NCI-H2227 (cell line): ENCODE measurements around the gene SFRP2.

Source experiments
- DNase-seq: peaks from one replicate; lab custom pipeline; 2025; ENCODE audit not compliant: unreplicated experiment; lab: John Stamatoyannopoulos, UW

SFRP2 gene

DNA sequence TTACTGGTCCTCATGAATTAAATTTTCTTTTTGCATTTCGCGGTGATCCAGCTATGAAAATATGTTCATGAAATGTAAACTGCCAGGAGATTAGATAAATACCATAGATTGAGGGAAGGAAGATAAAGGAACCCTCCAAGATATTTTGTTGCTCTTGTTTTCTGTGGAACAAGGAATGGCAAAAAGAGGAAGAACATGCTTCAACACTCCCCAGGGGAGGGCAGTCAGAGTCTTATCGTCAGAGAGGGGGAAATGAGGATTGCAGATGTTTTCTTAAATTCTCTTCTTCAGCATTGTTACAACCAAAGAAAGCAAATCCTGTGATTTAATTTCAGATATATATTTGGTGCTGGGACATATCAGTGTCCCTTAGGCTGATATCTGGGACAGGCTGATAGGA is 9.5 kb upstream of the SFRP2 start:
- no peak for DNase-seq

DNA sequence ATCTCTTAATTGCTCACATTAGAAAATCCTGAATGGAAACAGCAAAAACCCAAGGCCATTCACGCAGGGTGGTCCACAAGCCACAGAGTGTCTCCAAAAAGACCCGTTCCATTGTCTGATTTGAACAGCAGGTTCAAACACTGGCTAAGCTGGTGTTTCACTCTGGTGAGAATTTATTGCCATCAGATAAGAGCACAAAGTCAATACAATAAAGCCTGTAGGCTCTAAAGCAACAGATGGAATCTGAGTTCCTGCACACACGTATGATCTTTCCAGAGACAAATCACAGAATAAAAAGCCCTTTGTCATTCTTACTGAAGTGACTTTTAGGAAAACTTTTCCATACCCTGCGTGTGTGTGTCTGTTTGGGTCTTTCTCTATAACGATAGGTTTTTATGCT is 5.1 kb upstream of the SFRP2 start:
- DNase-seq = no peak

DNA sequence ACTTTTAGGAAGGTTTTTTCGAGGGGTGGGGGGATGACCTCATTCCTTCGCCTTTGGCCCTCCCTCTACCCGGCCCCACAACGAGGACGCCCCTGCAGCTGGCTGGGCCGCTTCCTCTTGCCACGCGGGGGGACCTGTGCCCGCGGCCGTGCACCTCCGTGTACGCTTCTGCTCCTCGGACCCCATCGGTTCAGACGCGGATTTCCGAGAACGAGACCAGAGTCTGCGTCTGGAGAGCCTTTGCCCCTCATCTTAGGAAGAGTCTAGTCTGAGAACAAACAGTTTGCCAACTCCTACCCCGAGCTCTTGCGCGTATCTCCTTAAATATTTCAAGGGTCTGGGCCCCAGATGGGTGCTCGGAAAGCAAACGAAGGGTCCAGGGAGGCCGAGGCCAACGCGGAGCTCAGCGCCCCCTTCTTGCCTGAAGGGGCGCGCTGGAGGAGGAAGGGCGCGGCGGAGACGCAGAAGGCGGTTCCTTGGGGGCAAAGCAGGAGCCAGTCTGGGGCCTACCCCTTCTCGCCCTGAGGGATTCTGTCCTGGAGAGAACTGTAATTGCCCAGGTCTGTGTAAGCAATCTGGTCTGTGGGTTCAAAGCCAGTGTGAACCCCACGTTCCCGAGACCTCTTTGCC is 3.9 kb upstream of the SFRP2 start:
- no peak for DNase-seq

DNA sequence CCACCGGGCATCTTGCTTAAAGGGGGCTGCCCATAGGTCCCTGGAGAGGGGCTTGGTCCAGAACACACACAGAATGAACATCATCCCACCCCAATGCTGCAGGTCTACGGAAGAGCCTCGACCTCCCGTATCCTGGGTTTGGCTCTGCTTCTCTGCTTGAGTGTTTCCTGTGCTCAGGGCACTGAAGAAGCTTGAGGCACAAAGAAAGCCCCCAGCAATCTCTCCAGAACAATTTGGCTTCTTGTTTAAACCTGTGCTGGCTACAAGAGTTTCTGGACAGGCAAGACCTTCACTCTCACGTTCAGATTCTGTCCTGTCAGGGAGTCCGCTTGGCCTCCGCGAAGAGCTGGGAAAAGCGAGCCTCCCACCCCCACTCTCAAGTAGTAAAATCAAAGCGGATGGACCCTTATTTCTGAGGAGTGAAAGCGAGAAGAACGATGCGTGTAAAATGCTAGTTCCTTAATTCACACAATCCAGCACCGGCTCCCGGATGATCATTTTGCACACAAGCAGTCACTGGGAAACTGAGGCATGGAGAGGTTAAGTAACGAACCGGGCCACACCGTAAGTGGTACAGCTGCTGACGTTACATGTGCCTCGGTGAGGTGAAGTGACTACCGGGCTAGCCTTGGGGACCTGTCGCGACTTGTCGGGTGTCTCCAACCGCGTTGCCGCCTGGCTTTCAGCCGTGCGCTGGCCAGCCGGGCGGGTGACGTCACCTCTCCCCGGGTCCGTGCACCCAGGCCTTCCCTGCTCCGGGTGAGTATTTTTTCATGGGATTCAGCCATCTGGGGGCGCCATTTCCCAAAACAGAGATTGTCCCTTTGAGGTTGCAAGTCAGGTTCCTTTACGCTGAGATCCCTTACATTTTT is 3.1 kb upstream of the SFRP2 start:
- peak; percentile 5 for DNase-seq

DNA sequence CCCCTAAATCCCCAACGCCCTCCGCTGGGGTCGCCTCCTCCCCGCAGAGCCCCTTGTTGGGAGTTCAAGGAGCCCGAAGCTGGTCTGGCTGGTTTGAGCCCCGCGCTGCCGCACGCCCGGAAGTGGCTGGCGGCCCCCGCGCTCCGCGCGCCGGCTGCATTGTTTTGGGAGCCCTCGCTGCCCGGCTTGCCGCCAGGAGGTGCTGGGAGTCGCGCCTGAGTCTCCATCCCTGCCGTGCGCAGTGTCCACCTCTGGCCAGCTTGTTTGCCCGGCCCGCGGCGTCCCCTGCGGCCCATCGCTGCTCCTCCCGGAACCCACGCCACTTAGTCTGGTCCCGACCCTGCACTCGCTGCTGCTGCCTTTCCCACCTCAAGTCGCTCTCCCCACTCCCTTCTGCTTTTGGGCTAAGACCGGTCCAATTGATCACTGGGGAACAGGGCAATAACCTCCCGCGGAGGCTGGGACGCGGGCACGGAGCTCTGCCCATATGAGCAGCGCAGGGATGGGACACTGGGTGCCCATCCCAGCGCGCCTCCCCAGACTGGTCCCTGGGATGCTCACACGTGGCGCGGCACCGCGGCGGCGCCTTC is 2.2 kb upstream of the SFRP2 start:
- DNase-seq = peak; percentile 27

DNA sequence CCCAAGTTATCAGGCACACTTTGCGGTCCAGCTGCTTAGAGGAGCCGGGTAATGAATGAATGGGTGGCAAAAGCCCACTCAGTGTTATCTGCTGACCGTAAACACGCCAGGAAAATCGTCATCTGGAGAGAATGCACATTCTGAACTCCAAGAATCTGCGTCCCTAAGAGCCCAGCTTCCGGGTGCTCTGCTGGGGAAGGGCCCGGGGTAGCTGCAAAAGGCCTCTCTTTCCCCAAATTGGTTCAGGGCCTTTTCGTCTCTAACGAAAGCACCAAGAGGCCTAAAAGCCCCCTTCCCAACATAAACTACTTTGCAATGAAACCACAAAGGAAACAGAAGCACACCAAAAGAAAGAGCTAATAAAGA is 1.6 kb upstream of the SFRP2 start:
- no peak for DNase-seq

DNA sequence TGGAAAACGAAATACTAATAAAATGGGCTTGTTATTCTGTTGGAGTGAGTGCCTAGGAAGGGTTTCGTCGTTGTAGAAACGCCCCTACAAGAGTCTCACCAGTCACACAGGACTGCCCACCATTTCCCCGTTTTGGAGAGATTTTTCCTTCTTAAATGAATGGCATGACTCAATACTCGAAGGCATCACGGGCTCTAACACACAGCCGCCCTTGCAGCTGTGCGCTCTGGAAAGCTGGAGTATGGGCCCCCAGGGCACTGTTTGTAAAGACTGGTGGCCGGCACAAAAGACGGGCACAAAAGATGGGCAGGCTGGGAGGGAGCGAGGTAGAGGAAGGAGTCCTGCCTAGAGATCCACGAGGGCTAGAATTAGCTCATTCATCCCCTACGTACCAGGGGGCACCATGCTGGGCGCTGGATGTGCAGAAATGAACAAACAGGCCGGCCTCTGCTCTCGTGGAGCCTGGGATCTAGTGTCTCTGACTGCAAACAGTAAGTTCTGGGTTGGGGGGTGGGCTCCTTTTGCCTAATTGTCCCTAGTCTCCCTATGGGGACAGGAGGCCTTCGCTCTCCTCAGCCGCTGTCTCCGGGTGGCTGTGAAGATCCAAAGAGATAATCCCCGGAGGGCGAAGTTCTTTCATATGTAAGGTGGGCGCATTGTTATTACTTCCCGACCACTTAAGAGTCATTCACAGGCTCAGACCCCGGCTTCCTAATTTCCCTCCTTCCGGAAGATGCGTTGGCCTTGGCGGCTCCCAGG is 1.0 kb upstream of the SFRP2 start:
- DNase-seq = peak; percentile 16

DNA sequence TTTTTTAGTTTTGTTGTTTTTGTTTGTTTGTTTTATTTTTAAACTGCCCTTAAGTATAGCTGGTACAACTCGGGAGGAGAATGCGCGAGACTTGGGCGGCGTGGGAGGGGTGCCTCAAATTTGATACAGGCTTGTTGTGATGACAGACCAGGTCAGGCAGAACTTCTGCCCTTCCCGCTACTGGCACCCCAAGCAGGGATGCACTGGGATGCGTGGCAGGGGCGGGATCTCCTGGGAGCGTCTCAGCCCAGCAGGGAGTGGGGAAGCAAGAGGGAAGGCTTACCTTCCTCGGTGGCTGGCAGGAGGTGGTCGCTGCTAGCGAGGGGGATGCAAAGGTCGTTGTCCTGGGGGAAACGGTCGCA is 851 bp downstream of the SFRP2 start:
- no peak for DNase-seq

DNA sequence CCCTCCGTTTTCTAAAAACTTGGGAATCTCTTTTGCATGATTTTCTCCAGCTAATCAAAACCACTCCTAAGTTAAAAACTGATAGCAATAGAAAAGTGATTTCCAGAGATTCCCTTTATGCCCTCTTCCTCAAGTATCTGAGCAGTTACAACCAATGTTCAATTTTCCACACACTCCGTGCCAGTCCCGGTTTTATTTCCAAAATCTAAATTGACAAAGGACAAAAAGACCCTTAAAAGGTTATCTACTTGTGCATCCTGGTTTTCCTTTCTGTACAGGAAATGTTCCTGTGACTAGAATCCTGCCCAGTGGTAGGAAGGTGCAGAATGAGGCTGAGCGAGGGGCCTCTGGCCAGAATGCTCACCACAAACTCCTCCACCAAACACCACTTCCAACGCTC is 1.3 kb downstream of the SFRP2 start:
- no peak for DNase-seq

DNA sequence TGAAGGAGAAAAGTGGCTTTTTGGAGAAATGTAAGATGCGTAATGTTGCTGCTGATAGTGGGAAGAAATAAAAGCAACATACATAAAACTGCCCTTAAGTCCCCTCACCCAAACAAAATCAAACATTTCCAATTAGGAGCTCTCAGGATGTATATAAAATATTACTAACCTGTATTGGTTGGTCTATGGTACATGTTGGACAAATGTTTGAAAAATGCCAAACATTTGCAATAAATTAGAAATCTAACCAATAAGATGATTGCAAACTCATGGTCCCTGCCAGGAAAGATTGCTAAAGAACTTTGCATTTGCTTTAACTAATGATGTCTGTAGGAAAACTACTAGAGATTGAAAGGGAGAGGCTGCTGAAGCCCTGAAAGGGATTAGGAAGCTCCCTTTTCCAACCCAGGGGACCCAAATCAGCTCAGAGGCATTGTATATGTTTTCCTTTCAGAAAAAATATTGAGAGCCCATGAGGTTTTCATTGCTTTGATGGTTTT is 1.8 kb downstream of the SFRP2 start:
- DNase-seq = no peak

DNA sequence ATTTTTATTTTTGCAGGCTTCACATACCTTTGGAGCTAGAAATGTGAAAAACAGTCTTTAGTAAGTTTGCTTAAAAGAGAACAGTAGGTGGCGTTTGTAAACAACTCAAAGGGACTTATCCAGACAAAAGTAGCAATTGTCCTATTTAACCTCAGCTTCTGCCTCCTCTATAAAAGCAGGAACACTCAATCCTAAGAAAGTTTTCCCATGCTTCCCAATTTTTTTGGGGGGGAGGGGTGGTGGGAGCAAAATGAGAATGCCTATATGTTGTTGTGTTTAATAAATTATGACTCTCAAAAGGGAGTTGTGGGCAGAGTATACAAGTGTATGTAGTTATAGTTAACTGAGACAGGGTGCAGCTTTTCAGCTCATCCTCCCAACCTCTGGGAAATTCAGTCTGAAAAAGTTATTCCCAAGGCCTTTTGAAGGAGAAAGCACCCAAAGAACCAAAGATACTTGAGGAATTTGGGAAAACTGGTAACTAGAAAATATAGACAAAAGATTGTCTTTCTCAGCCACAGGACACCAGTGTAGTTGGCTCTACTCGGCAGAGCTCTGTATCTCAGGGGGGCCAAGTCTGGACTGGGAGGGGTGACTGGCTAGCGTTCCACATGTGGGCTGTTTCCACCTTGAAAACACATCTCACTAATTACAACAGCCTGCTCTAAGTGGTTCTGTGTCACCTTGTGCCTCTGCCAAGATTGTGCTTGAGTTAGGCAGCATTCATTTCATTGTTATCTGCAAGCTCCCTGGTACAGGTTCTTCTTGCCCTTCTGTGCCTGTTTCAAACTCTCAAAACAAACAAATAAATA is 2.8 kb downstream of the SFRP2 start:
- no peak for DNase-seq

DNA sequence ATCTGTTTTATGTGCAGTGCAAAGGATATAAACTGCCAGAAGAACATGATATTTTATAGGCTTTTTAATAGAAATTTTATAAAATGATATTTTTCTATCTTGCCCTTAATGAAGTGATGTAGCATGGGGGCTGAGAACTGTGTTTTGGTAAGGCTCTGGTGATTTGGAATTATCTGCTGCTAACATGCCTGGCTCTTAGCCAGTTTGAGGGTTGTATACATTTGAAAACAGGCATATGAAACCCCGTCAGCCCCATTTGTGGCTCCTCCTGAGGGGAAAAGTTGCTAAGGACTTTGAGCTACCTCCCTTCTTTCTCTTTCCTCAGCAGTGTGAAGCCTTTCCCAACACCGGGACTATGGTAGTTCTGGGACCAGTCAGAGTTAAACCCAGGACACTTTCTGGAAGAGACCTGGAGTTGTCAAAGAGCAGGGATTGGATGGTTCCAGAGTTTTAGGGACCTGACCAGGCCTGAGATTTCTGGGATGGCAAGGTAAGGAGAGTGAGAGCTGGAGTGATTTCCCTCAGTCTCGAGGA is 4.7 kb downstream of the SFRP2 start:
- no peak for DNase-seq

DNA sequence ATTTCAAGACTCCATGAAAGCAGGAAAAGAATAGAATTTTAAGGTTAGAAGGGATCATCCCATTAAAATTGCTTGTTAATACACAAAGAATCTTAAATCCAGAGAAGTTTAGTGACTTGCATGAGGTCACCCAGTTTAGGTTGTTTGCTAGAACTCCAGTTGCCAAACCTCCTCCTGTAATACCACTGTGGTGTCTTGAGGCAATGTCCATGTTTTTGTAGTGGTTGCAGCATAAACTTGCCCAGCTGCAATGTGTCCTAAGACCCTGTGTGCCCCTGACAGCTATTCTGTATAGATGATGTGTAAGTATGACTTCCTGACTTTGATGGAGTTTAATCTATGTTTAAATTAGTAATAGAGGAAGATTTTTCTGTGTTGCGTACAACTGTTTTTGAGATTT is 6.3 kb downstream of the SFRP2 start:
- no peak for DNase-seq

DNA sequence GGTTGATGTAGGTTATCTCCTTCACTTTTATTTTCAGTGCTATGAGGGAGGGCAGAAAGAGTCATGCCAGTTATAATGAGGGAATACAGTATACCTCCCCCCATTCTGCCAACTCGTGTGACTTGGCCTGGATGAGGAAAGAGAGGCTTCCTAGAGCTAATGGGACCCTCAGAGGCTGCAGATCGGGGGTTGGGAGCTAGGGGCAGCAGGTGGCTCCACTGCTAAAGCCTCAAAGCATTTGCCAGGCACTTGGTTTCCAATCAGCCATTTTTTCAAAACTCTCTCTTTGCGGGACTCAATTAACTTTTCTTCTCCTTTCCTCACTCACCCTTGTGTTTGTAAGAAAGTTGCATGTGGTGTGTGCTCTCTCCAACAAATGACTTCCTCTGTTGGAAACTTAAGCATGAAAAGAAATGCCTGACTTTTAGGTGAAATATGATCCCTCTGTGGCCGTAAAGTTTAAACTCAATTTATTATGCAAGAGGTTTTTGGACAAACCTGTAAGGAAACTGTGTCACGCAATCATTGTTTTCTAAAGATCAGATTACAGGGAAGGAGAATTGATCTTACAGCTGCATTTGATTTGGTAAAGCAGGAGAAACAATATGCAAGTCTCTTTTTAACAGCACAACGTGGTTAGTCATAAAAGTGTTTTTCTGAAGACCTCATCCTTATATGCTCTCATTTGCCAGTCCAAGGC is 7.0 kb downstream of the SFRP2 start:
- no peak for DNase-seq

DNA sequence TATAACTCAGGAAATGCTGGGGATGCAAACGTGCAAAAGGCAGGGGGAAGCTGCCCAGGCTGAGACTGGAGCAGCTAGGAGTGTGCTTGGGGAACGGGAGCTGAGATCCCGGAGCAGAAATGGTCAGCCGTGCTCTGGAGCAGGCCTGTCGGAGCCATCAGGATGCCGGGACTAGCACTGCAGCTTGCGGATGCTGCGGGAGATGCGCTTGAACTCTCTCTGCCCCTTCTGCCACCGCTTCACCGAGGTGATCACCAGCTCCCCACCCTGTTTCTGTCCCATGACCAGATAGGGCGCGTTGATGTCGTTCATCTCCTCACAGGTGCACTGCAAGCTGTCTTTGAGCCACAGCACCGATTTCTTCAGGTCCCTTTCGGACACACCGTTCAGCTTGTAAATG is 7.6 kb downstream of the SFRP2 start:
- DNase-seq = no peak

DNA sequence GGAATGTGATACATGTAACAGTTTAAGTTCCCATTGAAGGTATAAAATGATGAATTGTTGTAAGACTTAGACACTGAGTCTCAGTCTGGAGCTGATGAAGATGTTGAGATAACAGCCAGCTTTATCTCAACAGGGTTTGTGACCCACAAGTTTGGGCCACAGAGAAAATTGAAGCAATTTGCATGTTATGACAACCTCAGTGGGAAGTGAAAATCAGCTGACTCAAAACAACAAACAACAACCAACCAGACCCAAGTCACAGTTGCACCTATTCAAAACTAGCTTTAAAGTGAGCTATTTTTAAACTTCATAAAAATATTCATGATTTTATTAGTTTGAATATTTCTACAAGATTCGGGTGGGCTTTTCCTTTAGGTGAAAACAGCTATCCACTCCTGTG is 8.0 kb downstream of the SFRP2 start:
- no peak for DNase-seq

DNA sequence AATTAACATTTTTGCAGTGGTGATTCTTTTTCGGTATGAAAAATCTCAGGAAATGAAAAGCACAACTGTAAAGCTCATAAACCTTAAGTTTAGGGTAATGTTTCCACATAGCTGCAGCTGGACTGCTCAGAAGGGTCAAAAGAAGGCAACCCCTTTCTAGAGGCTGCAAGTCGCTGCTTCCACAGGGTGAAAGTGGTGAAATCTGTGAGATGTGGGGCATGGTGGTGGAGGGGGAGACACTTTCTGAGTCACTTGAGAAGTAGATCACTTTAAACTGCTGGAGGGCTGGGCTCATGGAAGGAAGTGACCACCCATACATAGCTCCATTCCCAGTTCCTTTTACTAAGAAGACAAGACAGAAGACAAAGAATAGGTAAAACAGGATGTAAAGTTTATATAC is 8.7 kb downstream of the SFRP2 start:
- DNase-seq = no peak

DNA sequence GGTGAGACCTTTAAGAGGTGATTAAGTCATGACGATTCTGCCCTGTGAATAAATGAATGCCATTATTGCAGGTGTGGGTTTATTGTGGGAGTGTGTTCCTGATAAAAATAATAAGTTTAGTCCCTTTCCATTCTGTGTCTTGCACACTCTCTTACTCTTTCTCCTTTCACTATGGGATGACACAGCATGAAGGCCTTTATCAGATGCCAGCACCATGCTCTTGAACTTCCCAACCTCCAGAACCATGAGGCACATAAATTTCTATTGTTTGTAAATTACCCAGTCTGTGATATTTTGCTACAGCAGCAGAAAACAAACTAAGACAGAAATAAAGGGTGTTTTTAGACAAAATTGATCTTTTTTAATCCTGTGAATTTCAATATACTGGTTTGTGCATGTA is 10.5 kb downstream of the SFRP2 start:
- DNase-seq = no peak

DNA sequence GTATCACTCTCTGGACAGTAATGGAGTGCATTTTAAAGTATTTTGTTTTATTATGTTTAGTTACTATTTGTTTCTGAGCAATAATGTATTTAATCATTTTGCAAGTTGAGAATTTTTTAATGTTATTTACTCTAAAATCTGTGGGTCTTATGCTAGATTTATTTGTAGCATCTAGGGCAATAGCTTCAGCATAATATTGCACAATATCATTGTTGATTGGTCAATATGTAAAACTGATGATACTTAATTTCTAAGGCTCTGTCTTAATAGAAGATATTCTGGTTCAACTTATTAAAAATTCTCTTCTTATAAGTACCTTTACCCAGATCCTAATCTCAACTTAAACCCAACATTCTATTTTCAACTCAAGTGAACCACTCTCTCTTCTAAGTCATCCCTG is 11.5 kb downstream of the SFRP2 start:
- DNase-seq = no peak

DNA sequence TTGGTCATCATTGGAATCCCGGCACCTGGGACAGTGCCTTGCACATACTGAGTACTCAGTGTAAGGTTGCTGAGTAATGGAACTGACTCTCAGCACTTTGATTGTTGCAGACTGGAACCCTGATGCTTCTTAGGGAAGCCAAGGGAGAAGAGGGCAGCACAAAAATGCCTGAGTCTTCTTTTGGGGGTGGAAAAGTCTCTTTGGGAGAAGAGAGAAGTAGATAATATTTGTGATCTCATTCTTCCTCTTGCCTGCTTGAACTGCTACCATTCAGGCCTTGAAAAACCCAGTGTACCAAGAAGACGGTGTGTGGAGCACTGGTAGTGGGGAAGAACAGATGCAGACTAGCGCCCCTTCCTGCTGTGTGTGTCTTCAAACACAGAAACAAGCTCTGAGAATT is 12.3 kb downstream of the SFRP2 start:
- DNase-seq = no peak
